HepG2 (cell line): ENCODE data around the gene SPAG9. TPM values are rescaled to one million over a fixed set of nuclear protein-coding genes. Genes with fewer than 3 reads are reported as not detected.

ENCODE experiments used
- CAMTA2 ChIP-seq: sonication (generic); formaldehyde crosslinking; IDR thresholded peaks from 2 replicates; pipeline ENCODE4 v1.4.0; 2020; ENCODE audit warnings: mild to moderate bottlenecking, missing genetic modification reagents, borderline replicate concordance
- EEA1 ChIP-seq: sonication (generic); formaldehyde crosslinking; IDR thresholded peaks from 2 replicates; pipeline ENCODE4 v1.5.1; 2020; ENCODE audit warnings: mild to moderate bottlenecking, missing genetic modification reagents, borderline replicate concordance
- FOXA3 ChIP-seq: IDR thresholded peaks from 2 replicates; pipeline ENCODE4 v1.6.1; 2016; ENCODE audit warnings: missing genetic modification reagents, missing compliant biosample characterization
- IRX3 ChIP-seq: sonication (generic); formaldehyde crosslinking; IDR thresholded peaks from 2 replicates; pipeline ENCODE4 v1.8.1; 2023; ENCODE audit warnings: mild to moderate bottlenecking, low read depth, missing genetic modification reagents, borderline replicate concordance
- KDM6A ChIP-seq: IDR thresholded peaks from 2 replicates; pipeline ENCODE4 v1.6.1; 2016; ENCODE audit warnings: low read depth
- NFYB ChIP-seq: sonication (generic); formaldehyde crosslinking; IDR thresholded peaks from 2 replicates; pipeline ENCODE4 v1.4.0; 2020; ENCODE audit warnings: missing genetic modification reagents
- NRL ChIP-seq: sonication (generic); formaldehyde crosslinking; IDR thresholded peaks from 2 replicates; pipeline ENCODE4 v1.5.0; 2020; ENCODE audit warnings: missing genetic modification reagents, mild to moderate bottlenecking, moderate library complexity, borderline replicate concordance
- SIX4 ChIP-seq: sonication (generic); formaldehyde crosslinking; IDR thresholded peaks from 2 replicates; pipeline ENCODE4 v1.4.0; 2020; ENCODE audit warnings: missing genetic modification reagents
- TOPORS ChIP-seq: sonication (generic); formaldehyde crosslinking; IDR thresholded peaks from 2 replicates; pipeline ENCODE4 v1.8.0; 2023; ENCODE audit warnings: mild to moderate bottlenecking, missing genetic modification reagents
- ZBTB7A ChIP-seq: sonication (generic); formaldehyde crosslinking; IDR thresholded peaks from 2 replicates; pipeline ENCODE4 v1.8.0; 2022; ENCODE audit warnings: mild to moderate bottlenecking, missing genetic modification reagents
- ZFP62 ChIP-seq: sonication (generic); formaldehyde crosslinking; IDR thresholded peaks from 2 replicates; pipeline ENCODE4 v1.4.0; 2020; ENCODE audit warnings: missing genetic modification reagents
- ZNF282 ChIP-seq: fragments of 450-650 bp; IDR thresholded peaks from 2 replicates; pipeline ENCODE4 v1.6.1; 2018; ENCODE audit not compliant: partially characterized antibody
- ZNF83 ChIP-seq: sonication (generic); formaldehyde crosslinking; IDR thresholded peaks from 2 replicates; pipeline ENCODE4 v1.4.0; 2020; ENCODE audit warnings: missing genetic modification reagents, mild to moderate bottlenecking, borderline replicate concordance
- ZNF879 ChIP-seq: sonication (generic); formaldehyde crosslinking; IDR thresholded peaks from 2 replicates; pipeline ENCODE4 v1.8.1; 2023; ENCODE audit warnings: missing genetic modification reagents
- polyA plus RNA-seq, 8 experiments: library from polyadenylated mRNA; depleted of rRNA in 3 of 8; stranded (reverse) in 7 of 8; unstranded in 1 of 8; fragments of >200 nt; fragmentation: Illumina TruSeq in 4 of 8; extraction: Trizol in 4 of 8; gene quantifications; 2 replicates each; pipeline versions ENCODE4 v1.2.1 to v1.2.3, GENCODE V29; 2011 to 2016; ENCODE audit warnings: low read depth in 4 of 8, missing spikeins in 1 of 8, mixed read lengths in 1 of 8; ENCODE audit not compliant: insufficient read depth in 1 of 8
- total RNA-seq, 5 experiments: library from RNA; depleted of rRNA; stranded (reverse); fragments of >200 nt; fragmentation: Illumina TruSeq; extraction: Trizol; gene quantifications; 2 replicates each; pipeline ENCODE4 v1.2.3, GENCODE V29; 2016; ENCODE audit warnings: low read depth in 1 of 5
- TF ChIP-seq, protein P1 (sequence below): sonication (generic); formaldehyde crosslinking; IDR thresholded peaks from 2 replicates; pipeline ENCODE4 v1.4.0; 2020; ENCODE audit warnings: mild to moderate bottlenecking, missing genetic modification reagents
- TF ChIP-seq, protein P2 (sequence below): sonication (generic); formaldehyde crosslinking; IDR thresholded peaks from 2 replicates; pipeline ENCODE4 v1.8.1; 2023; ENCODE audit warnings: mild to moderate bottlenecking, missing genetic modification reagents
- TF ChIP-seq, protein P3 (sequence below): sonication (generic); formaldehyde crosslinking; IDR thresholded peaks from 2 replicates; pipeline ENCODE4 v1.5.0; 2020; ENCODE audit warnings: mild to moderate bottlenecking, missing genetic modification reagents
- TF ChIP-seq, protein P4 (sequence below): IDR thresholded peaks from 2 replicates; pipeline ENCODE4 v1.6.1; 2016; ENCODE audit warnings: missing compliant biosample characterization, missing genetic modification reagents, borderline replicate concordance

SPAG9 gene
- total and polyA plus RNA-seq, 2 of the 13 experiments (the other 11 are each of a cell fraction or from before 2014, with no cell fraction given) = 43.2 to 78.6 TPM

DNA sequence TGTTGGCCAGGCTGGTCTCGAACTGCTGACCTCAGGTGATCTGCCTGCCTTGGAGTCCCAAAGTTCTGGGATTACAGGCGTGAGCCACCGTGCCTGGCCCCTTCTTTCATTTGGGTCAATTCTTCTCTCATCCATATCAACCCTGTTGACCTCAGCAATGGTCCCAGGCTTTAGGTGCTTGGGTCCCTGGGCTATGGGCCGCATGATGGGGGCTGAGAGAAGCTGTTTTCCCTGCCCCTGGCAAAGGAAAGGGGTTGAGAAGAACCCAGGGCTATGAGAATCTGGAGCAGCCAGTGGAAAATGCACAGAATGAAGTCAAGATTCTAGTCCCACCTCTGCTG lies 164.3 kb downstream of the SPAG9 start (continued):
- TF ChIP-seq ZNF879 (CRISPR knock-in tag) = no peak
- TF ChIP-seq ZNF83 (CRISPR knock-in tag) = no peak
- 0 out of 2 replicates have a peak, but pooled peaks have one; percentile 35 for TF ChIP-seq NRL (CRISPR knock-in tag)
- TF ChIP-seq, protein P1, sequence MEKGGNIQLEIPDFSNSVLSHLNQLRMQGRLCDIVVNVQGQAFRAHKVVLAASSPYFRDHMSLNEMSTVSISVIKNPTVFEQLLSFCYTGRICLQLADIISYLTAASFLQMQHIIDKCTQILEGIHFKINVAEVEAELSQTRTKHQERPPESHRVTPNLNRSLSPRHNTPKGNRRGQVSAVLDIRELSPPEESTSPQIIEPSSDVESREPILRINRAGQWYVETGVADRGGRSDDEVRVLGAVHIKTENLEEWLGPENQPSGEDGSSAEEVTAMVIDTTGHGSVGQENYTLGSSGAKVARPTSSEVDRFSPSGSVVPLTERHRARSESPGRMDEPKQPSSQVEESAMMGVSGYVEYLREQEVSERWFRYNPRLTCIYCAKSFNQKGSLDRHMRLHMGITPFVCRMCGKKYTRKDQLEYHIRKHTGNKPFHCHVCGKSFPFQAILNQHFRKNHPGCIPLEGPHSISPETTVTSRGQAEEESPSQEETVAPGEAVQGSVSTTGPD (CRISPR knock-in tag) = no peak
- TF ChIP-seq, protein P2, sequence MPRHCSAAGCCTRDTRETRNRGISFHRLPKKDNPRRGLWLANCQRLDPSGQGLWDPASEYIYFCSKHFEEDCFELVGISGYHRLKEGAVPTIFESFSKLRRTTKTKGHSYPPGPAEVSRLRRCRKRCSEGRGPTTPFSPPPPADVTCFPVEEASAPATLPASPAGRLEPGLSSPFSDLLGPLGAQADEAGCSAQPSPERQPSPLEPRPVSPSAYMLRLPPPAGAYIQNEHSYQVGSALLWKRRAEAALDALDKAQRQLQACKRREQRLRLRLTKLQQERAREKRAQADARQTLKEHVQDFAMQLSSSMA (CRISPR knock-in tag) = no peak
- no peak for TF ChIP-seq SIX4 (CRISPR knock-in tag)
- TF ChIP-seq EEA1 = no peak
- TF ChIP-seq NFYB (CRISPR knock-in tag) = peak; percentile 29; the same call in 1 of the 2 replicates
- TF ChIP-seq FOXA3 (CRISPR knock-in tag) = no peak
- TF ChIP-seq, protein P3, sequence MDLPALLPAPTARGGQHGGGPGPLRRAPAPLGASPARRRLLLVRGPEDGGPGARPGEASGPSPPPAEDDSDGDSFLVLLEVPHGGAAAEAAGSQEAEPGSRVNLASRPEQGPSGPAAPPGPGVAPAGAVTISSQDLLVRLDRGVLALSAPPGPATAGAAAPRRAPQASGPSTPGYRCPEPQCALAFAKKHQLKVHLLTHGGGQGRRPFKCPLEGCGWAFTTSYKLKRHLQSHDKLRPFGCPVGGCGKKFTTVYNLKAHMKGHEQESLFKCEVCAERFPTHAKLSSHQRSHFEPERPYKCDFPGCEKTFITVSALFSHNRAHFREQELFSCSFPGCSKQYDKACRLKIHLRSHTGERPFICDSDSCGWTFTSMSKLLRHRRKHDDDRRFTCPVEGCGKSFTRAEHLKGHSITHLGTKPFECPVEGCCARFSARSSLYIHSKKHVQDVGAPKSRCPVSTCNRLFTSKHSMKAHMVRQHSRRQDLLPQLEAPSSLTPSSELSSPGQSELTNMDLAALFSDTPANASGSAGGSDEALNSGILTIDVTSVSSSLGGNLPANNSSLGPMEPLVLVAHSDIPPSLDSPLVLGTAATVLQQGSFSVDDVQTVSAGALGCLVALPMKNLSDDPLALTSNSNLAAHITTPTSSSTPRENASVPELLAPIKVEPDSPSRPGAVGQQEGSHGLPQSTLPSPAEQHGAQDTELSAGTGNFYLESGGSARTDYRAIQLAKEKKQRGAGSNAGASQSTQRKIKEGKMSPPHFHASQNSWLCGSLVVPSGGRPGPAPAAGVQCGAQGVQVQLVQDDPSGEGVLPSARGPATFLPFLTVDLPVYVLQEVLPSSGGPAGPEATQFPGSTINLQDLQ (CRISPR knock-in tag) = no peak
- TF ChIP-seq ZNF282 = no peak
- no peak for TF ChIP-seq CAMTA2 (CRISPR knock-in tag)
- no peak for TF ChIP-seq KDM6A (CRISPR knock-in tag)
- TF ChIP-seq, protein P4, sequence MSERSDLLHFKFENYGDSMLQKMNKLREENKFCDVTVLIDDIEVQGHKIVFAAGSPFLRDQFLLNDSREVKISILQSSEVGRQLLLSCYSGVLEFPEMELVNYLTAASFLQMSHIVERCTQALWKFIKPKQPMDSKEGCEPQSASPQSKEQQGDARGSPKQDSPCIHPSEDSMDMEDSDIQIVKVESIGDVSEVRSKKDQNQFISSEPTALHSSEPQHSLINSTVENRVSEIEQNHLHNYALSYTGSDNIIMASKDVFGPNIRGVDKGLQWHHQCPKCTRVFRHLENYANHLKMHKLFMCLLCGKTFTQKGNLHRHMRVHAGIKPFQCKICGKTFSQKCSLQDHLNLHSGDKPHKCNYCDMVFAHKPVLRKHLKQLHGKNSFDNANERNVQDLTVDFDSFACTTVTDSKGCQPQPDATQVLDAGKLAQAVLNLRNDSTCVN (CRISPR knock-in tag) = no peak
- 0 out of 2 replicates have a peak, but pooled peaks have one; percentile 12 for TF ChIP-seq TOPORS (CRISPR knock-in tag)
- no peak for TF ChIP-seq IRX3 (CRISPR knock-in tag)
- TF ChIP-seq ZFP62 = no peak
- TF ChIP-seq ZBTB7A (CRISPR knock-in tag) = no peak
